Thyroid gland (tissue), 4 donors: ENCODE data around the gene ZNF837.

Experiments used
- CTCF ChIP-seq, 6 experiments: fragments of 200-600 bp in 3 of 6; fragments of 450-650 bp in 3 of 6; sonication (generic) in 3 of 6; IDR thresholded peaks; one replicate each; pipeline ENCODE4 v1.5.1; 2016 to 2019; ENCODE audit warnings: antibody characterized with exemption in 6 of 6, mild to moderate bottlenecking in 2 of 6, inconsistent platforms in 1 of 6, moderate library complexity in 1 of 6
- POLR2A ChIP-seq, 2 donors: fragments of 450-650 bp; IDR thresholded peaks; one replicate each; pipeline ENCODE4 v1.6.1; 2017; ENCODE audit warnings: antibody characterized with exemption in 2 of 2, mild to moderate bottlenecking in 2 of 2, moderate library complexity in 1 of 2

GRCh38 chr19:58397533-58398037 lies 16.8 kb upstream of the ZNF837 start:
- TF ChIP-seq POLR2A (IDR thresholded peaks at IDR 0.05) (no peak), CTCF (IDR thresholded peaks at IDR 0.05) (no peak)
